ENCODE measurements around the gene ADAM30.

DNA sequence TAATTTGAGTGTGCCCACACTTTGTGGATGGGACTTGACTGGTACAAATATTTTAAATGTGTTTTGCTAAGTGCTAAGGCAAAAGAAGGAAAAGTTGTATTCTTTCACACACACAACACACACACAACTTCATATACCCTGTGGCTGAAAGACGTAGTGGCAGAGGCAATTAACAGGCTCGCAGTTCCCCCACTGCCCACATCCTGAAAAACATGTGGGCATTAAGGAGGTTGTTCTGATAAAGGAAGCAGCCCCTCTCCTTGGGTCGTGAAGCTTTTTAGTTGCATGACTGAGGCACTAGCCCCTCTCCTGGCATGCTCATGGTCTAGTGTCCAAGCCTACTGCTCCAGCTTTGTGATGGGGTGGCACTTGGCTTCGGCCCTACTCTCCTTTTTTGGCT lies 14.3 kb upstream of the ADAM30 start:
- TF ChIP-seq CTCF (IDR thresholded peaks at IDR 0.05) (no peak), POLR2A (IDR thresholded peaks at IDR 0.05) (no peak)

Measured in uterus (tissue), 2 donors.